ENCODE measurements around the gene AMZ1. TPM values are rescaled to one million over a fixed set of nuclear protein-coding genes. Genes with fewer than 3 reads are reported as not detected.

AMZ1 gene, protein sequence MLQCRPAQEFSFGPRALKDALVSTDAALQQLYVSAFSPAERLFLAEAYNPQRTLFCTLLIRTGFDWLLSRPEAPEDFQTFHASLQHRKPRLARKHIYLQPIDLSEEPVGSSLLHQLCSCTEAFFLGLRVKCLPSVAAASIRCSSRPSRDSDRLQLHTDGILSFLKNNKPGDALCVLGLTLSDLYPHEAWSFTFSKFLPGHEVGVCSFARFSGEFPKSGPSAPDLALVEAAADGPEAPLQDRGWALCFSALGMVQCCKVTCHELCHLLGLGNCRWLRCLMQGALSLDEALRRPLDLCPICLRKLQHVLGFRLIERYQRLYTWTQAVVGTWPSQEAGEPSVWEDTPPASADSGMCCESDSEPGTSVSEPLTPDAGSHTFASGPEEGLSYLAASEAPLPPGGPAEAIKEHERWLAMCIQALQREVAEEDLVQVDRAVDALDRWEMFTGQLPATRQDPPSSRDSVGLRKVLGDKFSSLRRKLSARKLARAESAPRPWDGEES
- 0.11 TPM for polyA plus RNA-seq (2013, experiment 1 of 4)
- 0.09 TPM for polyA plus RNA-seq (2013, experiment 2 of 4)
- not detected for polyA plus RNA-seq (2013, experiment 3 of 4)
- polyA plus RNA-seq (2013, experiment 4 of 4), result 0.16 TPM

DNA sequence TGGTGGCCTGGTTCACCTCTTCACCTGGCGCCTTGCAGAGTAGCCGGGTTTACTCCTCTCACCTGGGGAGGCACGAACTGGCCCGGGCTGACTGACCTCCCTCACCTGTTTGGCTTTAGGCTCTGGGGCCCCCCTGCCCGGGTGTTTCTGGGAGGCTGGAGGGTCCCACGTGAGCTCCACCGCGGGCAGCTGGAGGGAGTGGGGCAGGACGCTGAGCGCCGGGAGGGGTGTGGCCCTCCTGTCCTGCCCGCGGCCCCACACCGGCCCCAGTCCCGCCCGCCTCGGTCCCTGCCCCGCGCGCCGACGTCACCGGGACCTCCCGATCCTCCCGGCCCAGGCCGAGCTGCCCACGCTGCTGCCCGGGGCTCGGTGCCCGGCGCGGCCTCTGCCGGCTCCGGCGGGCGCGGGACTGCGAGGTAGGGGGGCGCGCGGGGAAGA is at the start of gene AMZ1:
AMZ1 (plus strand) TSS at position 322 of the 438 bp plus-strand sequence. CDS start 12,250 bp downstream, outside the sequence.
- no peaks in the 10 kb centered on the region for H3K36me3 ChIP-seq (ENCODE audit: control insufficient read depth, insufficient read depth, low read length)
- no peak within 1 kb of the TSS for H3K27ac ChIP-seq (ENCODE audit: insufficient read depth, low read depth, low read length, poor library complexity, severe bottlenecking)
- no peaks in the 10 kb centered on the region for H3K9me3 ChIP-seq (ENCODE audit: control insufficient read depth, low read length)
- peaks cover 48% of the 10 kb centered on the region for H3K27me3 ChIP-seq (ENCODE audit: control insufficient read depth, insufficient read depth, low read length, poor library complexity, severe bottlenecking)
- H3K4me1 ChIP-seq (ENCODE audit: control insufficient read depth, insufficient read depth, low read length), result peaks cover 7% of the 10 kb centered on the region
- peak within 1 kb of the TSS; percentile 22 for H3K4me3 ChIP-seq (ENCODE audit: insufficient read depth, low read depth, low read length)
- 7 to 8% methylated on average over 41 of the region's 41 CpGs for WGBS, 2 experiments

DNA sequence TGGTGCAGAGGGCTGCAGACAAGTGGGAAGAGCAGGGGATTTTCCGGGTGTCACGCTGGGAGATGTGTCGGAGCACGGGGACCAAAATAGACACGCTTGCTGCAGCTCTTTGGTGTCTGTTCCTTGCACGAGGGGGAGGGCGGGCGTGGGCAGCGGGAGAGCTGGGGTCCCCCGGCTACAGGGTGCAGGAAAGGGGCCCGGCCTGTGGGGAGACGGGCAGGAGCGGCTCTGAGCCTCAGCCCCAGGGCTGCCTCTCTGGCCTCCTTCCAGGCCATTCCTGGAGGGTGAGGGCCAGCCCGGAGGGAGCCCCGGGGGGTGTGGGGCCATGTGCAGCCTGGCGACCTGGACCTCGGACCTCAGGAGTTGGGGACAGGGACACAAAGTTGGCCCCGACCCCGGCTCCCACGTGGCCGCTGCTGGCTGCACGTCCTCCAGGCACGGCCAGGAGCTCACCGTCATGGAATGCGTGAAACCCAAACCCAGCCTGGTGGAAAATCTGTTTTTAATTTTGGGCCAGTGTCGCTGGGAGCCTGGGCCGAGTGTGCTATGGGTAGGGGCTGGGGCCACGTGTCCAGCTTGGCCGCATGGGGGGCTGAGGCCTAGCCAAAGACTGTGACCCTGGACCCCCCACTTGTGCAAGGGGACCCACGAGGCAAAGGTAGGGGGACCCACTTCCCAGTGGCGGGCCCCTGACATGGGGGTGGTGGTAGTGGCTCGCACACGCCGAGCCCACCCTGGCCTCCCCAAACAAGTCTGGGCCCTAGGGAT is 49.6 kb upstream of the AMZ1 start:
- 92% methylated on average over 34 of the region's 34 CpGs for WGBS, 2 experiments

DNA sequence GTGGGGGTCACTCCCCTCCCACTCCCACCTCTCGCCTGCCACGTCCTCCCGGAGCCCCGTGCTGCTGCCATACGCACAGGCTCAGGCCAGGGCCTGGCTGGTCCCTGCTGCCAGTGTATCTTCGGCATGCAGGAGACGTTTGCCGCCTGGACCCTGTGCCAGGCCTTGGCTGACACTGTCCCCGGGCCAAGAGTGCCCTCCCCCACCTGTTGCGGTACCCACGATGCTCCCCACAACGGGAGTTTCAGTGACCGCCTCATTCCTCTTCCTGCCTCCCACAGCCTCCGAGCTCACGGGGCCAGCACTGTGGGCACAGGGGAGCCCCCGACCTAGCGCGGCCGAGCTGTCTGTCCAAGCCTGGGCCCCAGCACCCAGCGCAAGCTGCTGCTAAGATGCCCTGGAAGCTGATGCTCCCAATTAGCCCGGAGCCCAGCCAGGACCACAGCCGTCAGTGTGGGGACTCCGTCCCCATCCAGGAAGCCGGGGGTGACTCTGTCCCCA is 48.8 kb upstream of the AMZ1 start:
- WGBS, 2 experiments, result 91 to 93% methylated on average over 24 of the region's 24 CpGs
- Histone ChIP-seq H3K27ac (ENCODE audit: insufficient read depth, low read depth, low read length, poor library complexity, severe bottlenecking) (no peak overlapping the region), H3K9me3 (ENCODE audit: control insufficient read depth, low read length) (no peaks in the 10 kb centered on the region), H3K4me3 (ENCODE audit: insufficient read depth, low read depth, low read length) (no peak overlapping the region), H3K4me1 (ENCODE audit: control insufficient read depth, insufficient read depth, low read length) (peaks cover 46% of the 10 kb centered on the region), H3K27me3 (ENCODE audit: control insufficient read depth, insufficient read depth, low read length, poor library complexity, severe bottlenecking) (no peaks in the 10 kb centered on the region), H3K36me3 (ENCODE audit: control insufficient read depth, insufficient read depth, low read length) (peaks cover 4% of the 10 kb centered on the region)

More for the DNA sequence above, 49.6 kb upstream of the AMZ1 start:
- H3K4me1 ChIP-seq (ENCODE audit: control insufficient read depth, insufficient read depth, low read length), result peaks cover 48% of the 10 kb centered on the region
- H3K36me3 ChIP-seq (ENCODE audit: control insufficient read depth, insufficient read depth, low read length), result peaks cover 4% of the 10 kb centered on the region
- no peak overlapping the region for H3K4me3 ChIP-seq (ENCODE audit: insufficient read depth, low read depth, low read length)
- no peak overlapping the region for H3K27ac ChIP-seq (ENCODE audit: insufficient read depth, low read depth, low read length, poor library complexity, severe bottlenecking)
- no peaks in the 10 kb centered on the region for H3K9me3 ChIP-seq (ENCODE audit: control insufficient read depth, low read length)
- no peaks in the 10 kb centered on the region for H3K27me3 ChIP-seq (ENCODE audit: control insufficient read depth, insufficient read depth, low read length, poor library complexity, severe bottlenecking)

DNA sequence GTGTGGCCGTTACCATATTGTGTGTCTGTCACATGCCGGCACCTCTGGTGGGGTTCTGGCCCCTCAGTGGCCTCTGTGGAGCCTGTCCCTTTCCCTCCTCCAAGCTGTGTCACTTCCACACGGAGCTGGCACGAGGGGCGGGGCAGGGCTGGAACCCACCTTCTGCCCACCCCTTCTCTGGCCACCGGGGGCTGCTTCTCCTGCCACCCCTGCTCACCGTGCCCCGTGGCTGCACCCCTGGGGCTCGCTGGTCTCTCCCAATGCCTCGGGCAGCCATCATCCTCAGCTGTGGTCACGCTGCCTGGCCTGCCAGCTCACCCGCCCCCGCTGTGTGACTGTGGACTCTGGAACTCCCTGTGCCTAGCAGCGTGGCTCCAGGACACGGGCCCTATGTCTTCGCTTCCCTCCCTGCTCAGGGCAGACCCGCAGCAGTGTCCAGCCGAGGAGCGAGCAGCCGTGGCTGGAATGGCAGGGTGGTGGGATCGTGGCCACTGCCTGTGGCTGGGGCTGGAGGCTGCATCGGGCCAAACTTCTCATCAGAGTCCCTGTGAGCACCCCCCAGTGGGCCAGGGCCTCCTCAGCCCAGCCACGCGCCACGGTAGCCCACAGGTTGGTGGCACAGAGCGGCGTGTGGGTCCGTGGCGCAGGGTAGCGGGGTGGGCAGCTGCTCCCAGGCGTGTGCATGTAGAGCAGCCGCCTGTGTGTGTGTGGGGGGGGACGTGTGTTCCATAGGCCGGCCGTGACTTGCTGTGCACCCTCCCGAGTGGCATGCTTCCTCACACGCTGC is 48.1 kb upstream of the AMZ1 start:
- Histone ChIP-seq H3K4me1 (ENCODE audit: control insufficient read depth, insufficient read depth, low read length) (peaks cover 50% of the 10 kb centered on the region), H3K4me3 (ENCODE audit: insufficient read depth, low read depth, low read length) (no peak overlapping the region), H3K27ac (ENCODE audit: insufficient read depth, low read depth, low read length, poor library complexity, severe bottlenecking) (no peak overlapping the region), H3K9me3 (ENCODE audit: control insufficient read depth, low read length) (no peaks in the 10 kb centered on the region), H3K36me3 (ENCODE audit: control insufficient read depth, insufficient read depth, low read length) (peaks cover 4% of the 10 kb centered on the region), H3K27me3 (ENCODE audit: control insufficient read depth, insufficient read depth, low read length, poor library complexity, severe bottlenecking) (no peaks in the 10 kb centered on the region)
- 92 to 93% methylated on average over 37 of the region's 37 CpGs for WGBS, 2 experiments

DNA sequence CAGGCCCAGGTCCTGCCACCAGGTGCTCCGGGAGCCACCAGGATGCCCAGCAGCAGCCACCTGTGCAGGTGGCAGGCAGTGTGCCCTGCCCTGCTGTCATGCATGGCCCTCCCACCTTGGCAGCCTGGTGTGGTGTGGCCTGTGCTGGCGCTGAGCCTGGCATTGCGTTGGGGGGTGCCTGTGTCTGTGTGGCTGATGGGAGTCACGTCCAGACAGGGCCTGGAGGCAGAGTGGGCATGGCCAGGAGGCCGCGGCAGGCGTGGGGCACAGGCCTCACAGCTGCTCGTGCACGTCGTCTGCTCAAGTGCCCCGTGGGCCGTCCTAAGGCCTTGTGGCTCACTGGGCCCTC is 47.5 kb upstream of the AMZ1 start:
- H3K27me3 ChIP-seq (ENCODE audit: control insufficient read depth, insufficient read depth, low read length, poor library complexity, severe bottlenecking), result no peaks in the 10 kb centered on the region
- H3K36me3 ChIP-seq (ENCODE audit: control insufficient read depth, insufficient read depth, low read length), result peaks cover 2% of the 10 kb centered on the region
- H3K4me3 ChIP-seq (ENCODE audit: insufficient read depth, low read depth, low read length), result no peak overlapping the region
- 90 to 92% methylated on average over 12 of the region's 12 CpGs for WGBS, 2 experiments
- H3K4me1 ChIP-seq (ENCODE audit: control insufficient read depth, insufficient read depth, low read length), result peaks cover 56% of the 10 kb centered on the region
- no peaks in the 10 kb centered on the region for H3K9me3 ChIP-seq (ENCODE audit: control insufficient read depth, low read length)
- H3K27ac ChIP-seq (ENCODE audit: insufficient read depth, low read depth, low read length, poor library complexity, severe bottlenecking), result peak overlapping the region; percentile 93

DNA sequence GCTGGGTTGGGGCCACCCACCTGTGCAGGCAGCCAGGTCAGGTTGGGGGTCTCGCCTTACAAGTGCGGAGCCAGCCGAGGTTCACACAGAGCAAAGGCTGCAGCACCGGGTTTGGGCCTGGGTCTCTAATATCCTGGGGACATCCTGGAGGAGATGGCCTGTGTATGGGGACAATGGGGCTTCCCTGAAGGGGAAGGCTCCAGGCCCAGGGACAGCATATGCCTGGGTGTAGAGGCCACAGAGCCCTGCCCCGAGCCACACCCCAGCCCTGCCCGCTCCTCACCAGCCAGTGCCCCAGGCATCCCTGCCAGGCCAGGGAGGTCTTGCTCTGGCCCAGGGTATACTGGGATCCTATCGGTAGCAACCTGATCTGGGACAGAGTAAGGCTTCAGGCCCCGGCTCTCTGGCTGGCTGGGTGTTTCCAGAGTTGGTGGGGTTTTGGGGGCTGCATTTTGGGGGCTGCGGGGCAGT is 47.1 kb upstream of the AMZ1 start:
- Histone ChIP-seq H3K9me3 (ENCODE audit: control insufficient read depth, low read length) (no peaks in the 10 kb centered on the region), H3K27me3 (ENCODE audit: control insufficient read depth, insufficient read depth, low read length, poor library complexity, severe bottlenecking) (no peaks in the 10 kb centered on the region), H3K4me1 (ENCODE audit: control insufficient read depth, insufficient read depth, low read length) (peaks cover 57% of the 10 kb centered on the region), H3K27ac (ENCODE audit: insufficient read depth, low read depth, low read length, poor library complexity, severe bottlenecking) (peak overlapping the region; percentile 93), H3K4me3 (ENCODE audit: insufficient read depth, low read depth, low read length) (no peak overlapping the region), H3K36me3 (ENCODE audit: control insufficient read depth, insufficient read depth, low read length) (no peaks in the 10 kb centered on the region)
- WGBS, 2 experiments, result 67 to 71% methylated on average over 9 of the region's 9 CpGs

DNA sequence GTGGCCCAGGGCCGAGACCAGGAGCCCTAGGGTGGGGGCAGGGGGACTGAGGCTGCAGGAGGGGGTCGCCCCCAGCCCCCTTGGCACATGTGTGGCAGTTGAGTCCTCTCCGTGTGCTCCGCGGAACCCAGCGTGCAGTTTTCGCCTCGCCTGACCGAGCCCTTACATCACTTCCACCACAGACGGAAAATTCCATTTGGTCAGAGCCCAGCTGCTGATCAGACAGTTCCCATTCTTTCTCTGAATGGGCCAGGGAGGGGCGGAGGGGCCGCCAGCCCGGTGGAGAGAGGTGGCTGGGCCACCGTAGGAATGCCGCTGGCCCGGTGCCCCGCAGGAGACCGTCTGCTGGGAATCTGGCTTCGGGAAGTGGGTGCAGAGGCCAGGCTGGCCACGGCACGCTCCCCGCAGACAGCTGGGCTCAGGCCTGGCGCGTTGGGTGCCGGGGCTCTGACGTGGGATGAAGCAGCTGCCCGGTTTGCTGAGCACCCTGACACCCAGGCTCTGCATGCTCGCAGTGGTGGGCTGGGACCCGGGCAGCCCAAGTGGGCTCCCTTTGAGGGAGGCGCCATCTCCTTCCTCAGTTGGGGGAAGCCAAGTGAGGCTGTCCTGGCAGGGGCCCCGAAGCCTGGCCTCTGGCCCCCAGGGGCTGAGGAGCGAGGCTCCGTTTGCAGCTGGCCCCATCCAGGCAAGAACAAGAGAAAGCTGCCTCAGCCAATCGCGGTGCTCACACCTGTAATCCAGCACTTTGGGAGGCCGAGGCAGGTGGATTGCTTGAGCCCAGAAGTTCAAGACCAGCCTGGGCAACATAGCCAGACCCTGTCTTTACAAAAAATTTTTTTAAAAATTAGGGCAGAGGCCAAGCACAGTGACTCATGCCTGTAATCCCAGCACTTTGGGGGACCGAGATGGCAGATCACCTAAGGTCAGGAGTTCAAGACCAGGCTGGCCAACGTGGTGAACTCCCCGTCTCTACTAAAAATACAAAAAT is 46.3 kb upstream of the AMZ1 start:
- H3K4me1 ChIP-seq (ENCODE audit: control insufficient read depth, insufficient read depth, low read length), result peaks cover 57% of the 10 kb centered on the region
- H3K4me3 ChIP-seq (ENCODE audit: insufficient read depth, low read depth, low read length), result no peak overlapping the region
- peak overlapping the region; percentile 93 for H3K27ac ChIP-seq (ENCODE audit: insufficient read depth, low read depth, low read length, poor library complexity, severe bottlenecking)
- no peaks in the 10 kb centered on the region for H3K27me3 ChIP-seq (ENCODE audit: control insufficient read depth, insufficient read depth, low read length, poor library complexity, severe bottlenecking)
- no peaks in the 10 kb centered on the region for H3K36me3 ChIP-seq (ENCODE audit: control insufficient read depth, insufficient read depth, low read length)
- 37 to 39% methylated on average over 39 of the region's 39 CpGs for WGBS, 2 experiments
- H3K9me3 ChIP-seq (ENCODE audit: control insufficient read depth, low read length), result no peaks in the 10 kb centered on the region

DNA sequence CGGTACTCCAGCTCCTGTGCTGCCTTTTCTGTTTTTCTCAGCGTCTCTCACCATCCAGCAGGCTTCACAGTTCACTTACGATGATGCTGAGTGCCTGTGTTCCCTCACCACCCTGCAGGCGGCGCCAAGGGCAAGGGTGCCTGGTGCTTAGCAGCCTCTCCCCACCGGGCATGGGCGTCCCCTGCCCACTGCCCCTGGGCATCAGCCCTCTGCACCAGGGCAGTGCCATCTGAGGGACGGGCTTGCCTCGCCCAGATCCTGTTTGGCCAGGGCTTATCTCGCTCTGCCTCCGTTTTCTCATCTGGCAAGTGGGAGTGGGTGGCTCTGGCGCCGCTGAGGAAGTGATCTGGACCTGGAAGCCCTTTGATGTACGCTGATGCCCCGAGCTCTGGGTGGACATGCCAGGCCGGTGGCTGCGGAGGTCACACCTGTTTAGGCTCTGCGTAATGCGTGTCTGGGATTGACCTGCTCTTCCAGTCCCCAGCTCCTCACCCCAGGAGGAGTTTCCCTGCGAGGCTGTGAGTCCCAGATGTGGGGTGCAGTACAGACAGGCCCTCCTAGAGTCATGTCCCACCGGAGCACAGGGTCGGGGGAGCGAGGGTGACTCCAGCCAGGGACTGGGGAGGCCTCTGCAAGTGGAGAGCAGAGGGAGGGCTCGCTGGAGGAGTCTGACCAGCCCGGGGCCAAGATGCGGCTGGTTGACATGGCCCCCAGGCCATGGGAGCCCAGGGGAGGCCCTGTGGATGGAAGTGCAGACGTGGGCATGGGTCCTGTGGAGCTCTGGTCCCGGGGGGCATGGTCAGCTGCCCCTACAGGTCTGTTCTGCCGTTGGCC is 44.4 kb upstream of the AMZ1 start:
- H3K4me1 ChIP-seq (ENCODE audit: control insufficient read depth, insufficient read depth, low read length), result peaks cover 40% of the 10 kb centered on the region
- no peaks in the 10 kb centered on the region for H3K9me3 ChIP-seq (ENCODE audit: control insufficient read depth, low read length)
- no peaks in the 10 kb centered on the region for H3K27me3 ChIP-seq (ENCODE audit: control insufficient read depth, insufficient read depth, low read length, poor library complexity, severe bottlenecking)
- no peak overlapping the region for H3K27ac ChIP-seq (ENCODE audit: insufficient read depth, low read depth, low read length, poor library complexity, severe bottlenecking)
- no peak overlapping the region for H3K4me3 ChIP-seq (ENCODE audit: insufficient read depth, low read depth, low read length)
- H3K36me3 ChIP-seq (ENCODE audit: control insufficient read depth, insufficient read depth, low read length), result peaks cover 6% of the 10 kb centered on the region
- 92 to 93% methylated on average over 29 of the region's 29 CpGs for whole genome bisulfite sequencing, 2 experiments

Data from ectodermal cell (in vitro differentiated cells).